Karpas-422 (cell line): ENCODE results near the gene PRXL2B. TPM values are rescaled to one million over a fixed set of nuclear protein-coding genes. Genes with fewer than 3 reads are reported as not detected.
"Not testable (repeated sequence)": the region's sequence is repeated elsewhere in the genome, so short reads cannot be mapped to it uniquely, and the experiment has no call there.

Experiments used
- DNase-seq: peaks from one replicate; pipeline ENCODE4 v3.0.0-alpha.2; 2015
- H2AFZ ChIP-seq: fragments of 200-600 bp; sonication (generic); 2 replicates; pipeline ENCODE4 v1.6.1; 2014; ENCODE audit warnings: antibody characterized with exemption, low read length, mixed read lengths
- H3K27ac ChIP-seq: fragments of 200-600 bp; sonication (generic); 2 replicates; pipeline ENCODE4 v1.5.1; 2014; ENCODE audit warnings: mild to moderate bottlenecking, low read length, moderate library complexity
- H3K27me3 ChIP-seq: fragments of 200-600 bp; sonication (generic); 2 replicates; pipeline ENCODE4 v1.6.1; 2014; ENCODE audit warnings: low read length, mixed read lengths
- H3K36me3 ChIP-seq: fragments of 200-600 bp; sonication (generic); 2 replicates; pipeline ENCODE4 v1.6.1; 2014; ENCODE audit warnings: low read length, mixed read lengths; ENCODE audit not compliant: insufficient read depth
- H3K4me1 ChIP-seq: fragments of 200-600 bp; sonication (generic); 2 replicates; pipeline ENCODE4 v1.6.1; 2014; ENCODE audit warnings: mild to moderate bottlenecking, low read length, mixed read lengths
- H3K4me2 ChIP-seq: fragments of 200-600 bp; sonication (generic); 2 replicates; pipeline ENCODE4 v1.6.1; 2014; ENCODE audit warnings: low read length, low read depth, mild to moderate bottlenecking; ENCODE audit not compliant: poor library complexity, severe bottlenecking
- H3K4me3 ChIP-seq: fragments of 200-600 bp; sonication (generic); 2 replicates; pipeline ENCODE4 v1.5.1; 2014; ENCODE audit warnings: mild to moderate bottlenecking, antibody characterized with exemption, low read length, mixed read lengths
- H3K79me2 ChIP-seq: fragments of 200-600 bp; sonication (generic); 2 replicates; pipeline ENCODE4 v1.6.1; 2014; ENCODE audit warnings: mild to moderate bottlenecking, low read length, mixed read lengths
- H3K9ac ChIP-seq: fragments of 200-600 bp; sonication (generic); 2 replicates; pipeline ENCODE4 v1.6.0; 2014; ENCODE audit warnings: low read length
- H3K9me2 ChIP-seq: fragments of 200-600 bp; sonication (generic), shearing (Covaris generic); replicated peaks from 2 replicates; pipeline ENCODE4 v1.6.0; 2014; ENCODE audit warnings: mild to moderate bottlenecking, low read length, moderate library complexity; ENCODE audit not compliant: insufficient read depth
- H3K9me3 ChIP-seq: fragments of 300-700, 200-600 bp; sonication (generic); 2 replicates; pipeline ENCODE4 v1.6.1; 2014; ENCODE audit warnings: low read length, mixed read lengths
- H4K20me1 ChIP-seq: fragments of 200-600 bp; sonication (generic); 2 replicates; pipeline ENCODE4 v1.6.1; 2014; ENCODE audit warnings: mild to moderate bottlenecking, antibody characterized with exemption, low read length, low read depth; ENCODE audit not compliant: insufficient read depth
- total RNA-seq: library from RNA; depleted of rRNA; stranded (reverse); fragments of >200 nt; shearing (Covaris generic); gene quantifications from 2 replicates; pipeline ENCODE4 v1.2.3, GENCODE V29; 2014; ENCODE audit warnings: low replicate concordance

The PRXL2B gene
- total RNA-seq, 1 experiment from 2014 or later = 0.89 TPM

DNA sequence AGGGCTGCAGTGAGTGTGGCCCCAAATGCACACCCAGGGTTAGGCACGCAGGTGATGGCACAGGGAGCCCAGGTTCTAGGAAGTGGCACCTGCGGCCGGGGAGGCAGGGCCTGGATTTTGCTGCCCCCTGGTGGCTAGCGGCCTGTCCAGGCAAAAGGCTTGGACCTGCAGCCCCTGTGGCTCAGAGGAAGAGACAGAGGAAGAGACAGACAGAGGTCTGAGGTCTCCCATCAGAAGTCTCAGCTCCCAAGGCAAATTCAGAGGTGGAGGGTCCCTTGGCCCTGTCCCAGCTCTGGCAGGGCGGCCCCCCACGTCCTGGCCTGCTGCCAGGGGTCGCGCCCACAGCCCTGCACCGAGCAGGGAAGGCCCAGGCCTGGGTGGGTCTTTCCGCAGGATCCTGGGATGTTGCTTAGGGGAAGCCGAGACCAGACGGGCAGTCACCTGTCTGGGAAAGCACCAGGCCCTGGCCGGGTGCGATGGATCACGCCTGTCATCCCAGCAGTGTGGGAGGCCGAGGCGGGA is 38.4 kb upstream of the PRXL2B start:
- Histone ChIP-seq H3K4me1 (peaks cover 38% of the 10 kb centered on the region), H3K9me2 (no peaks in the 10 kb centered on the region), H4K20me1 (no peaks in the 10 kb centered on the region), H3K79me2 (no peaks in the 10 kb centered on the region), H3K9me3 (no peaks in the 10 kb centered on the region), H3K27me3 (no peaks in the 10 kb centered on the region), H3K4me2 (peak overlapping the region; percentile 94), H3K27ac (peak overlapping the region; percentile 87), H3K9ac (peak overlapping the region; percentile 79), H3K4me3 (peak overlapping the region; percentile 75), H2AFZ (peak overlapping the region; percentile 95; the same call in 1 of the 2 replicates), H3K36me3 (no peaks in the 10 kb centered on the region)
- peak; percentile 94 for DNase-seq

DNA sequence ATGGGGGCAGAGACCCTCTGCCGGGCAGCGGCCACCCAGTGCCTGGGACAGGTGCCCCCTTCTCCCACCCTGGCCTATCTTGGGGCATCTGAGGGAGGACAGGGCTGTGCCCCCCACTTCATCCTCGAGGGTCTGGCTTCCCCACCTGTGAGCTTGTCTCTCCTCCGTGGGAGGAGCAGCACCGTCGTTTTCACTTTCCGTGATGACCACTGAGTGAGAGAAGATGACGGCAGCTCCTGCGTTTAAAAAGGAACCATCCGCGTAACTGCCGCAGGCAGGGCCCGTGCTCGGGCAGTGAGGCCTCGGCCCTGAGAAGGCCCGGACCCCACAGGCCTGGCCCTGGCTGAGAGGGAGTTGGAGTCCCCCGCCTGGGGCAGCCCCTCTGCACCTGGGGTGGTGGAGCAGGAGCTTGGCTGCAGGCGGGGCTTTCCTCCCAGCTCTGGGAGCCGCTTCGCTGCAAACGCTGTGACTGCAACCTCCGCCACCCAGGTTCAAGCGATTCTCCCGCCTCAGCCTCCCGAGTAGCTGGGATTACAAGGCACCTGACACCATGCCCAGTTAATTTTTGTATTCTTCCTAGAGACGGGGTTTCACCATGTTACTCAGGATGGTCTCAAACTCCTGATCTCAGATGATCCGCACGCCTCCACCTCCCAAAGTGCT is 37.1 kb upstream of the PRXL2B start:
- Histone ChIP-seq H3K9ac (peak overlapping the region; percentile 79), H3K4me3 (peak overlapping the region; percentile 58; the same call in 1 of the 2 replicates), H3K27ac (peak overlapping the region; percentile 61; the same call in 1 of the 2 replicates), H3K4me1 (peaks cover 38% of the 10 kb centered on the region), H3K4me2 (peak overlapping the region; percentile 94)
- not testable (repeated sequence) for H3K9me3 ChIP-seq, DNase-seq, H2AFZ ChIP-seq, H3K9me2 ChIP-seq, H3K79me2 ChIP-seq, H3K36me3 ChIP-seq, H4K20me1 ChIP-seq, H3K27me3 ChIP-seq

DNA sequence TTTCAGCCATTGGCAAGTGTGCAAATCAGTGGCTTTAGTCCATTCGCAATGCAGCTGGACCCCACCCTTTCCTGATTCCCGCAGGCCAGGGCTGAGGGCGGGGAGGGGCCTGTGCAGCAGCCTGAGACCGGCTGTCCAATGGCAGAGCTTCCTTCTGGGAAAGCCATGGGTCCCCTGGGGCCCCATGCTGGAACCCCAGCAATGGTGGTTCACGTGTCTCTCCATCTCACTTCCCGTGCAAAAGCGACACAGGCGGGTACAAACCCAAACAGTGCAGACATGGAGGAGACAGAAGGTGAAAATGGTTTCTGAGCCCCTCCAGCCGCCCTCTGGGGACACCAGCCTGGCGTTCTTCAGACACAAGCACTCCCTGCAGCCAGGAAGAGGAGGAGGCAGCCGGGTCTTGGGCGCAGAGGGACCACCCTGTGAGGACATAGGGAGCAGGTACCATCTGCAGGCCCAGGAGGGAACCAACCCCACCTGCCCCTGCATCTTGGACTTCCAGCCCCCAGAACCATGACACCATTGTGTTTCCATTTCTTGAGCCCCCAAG is 36.2 kb upstream of the PRXL2B start:
- H2AFZ ChIP-seq, H3K27me3 ChIP-seq, H3K27ac ChIP-seq, DNase-seq, H4K20me1 ChIP-seq, H3K9me2 ChIP-seq, H3K9me3 ChIP-seq, H3K79me2 ChIP-seq, H3K9ac ChIP-seq, H3K4me2 ChIP-seq, H3K36me3 ChIP-seq, H3K4me3 ChIP-seq: not testable (repeated sequence)
- H3K4me1 ChIP-seq = peaks cover 38% of the 10 kb centered on the region

DNA sequence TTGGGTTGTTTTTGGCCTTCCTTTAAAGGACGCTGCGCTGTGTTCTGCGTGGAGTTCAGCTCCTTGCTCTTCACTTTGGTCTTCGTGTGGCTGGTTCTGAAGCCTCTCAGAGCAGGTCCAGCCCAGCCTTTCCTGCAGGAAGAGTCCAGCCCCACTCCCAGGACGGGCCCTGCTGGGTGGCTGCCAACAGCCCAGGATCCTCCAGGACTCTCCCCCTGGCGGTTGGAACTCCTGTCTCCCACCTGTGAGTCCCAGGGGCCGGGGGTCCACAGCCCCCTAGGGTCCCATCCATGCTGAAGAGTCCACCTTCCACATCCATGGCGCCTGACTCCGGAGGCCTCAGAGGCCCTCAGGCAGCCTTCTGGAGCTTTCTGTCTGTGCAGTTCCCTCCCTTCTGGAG is 35.0 kb upstream of the PRXL2B start:
- not testable (repeated sequence) for H3K27ac ChIP-seq, H3K36me3 ChIP-seq, H3K9ac ChIP-seq, H3K4me3 ChIP-seq, H3K27me3 ChIP-seq, H3K9me2 ChIP-seq, H3K4me2 ChIP-seq, H4K20me1 ChIP-seq, DNase-seq, H3K9me3 ChIP-seq, H2AFZ ChIP-seq, H3K79me2 ChIP-seq
- peaks cover 41% of the 10 kb centered on the region for H3K4me1 ChIP-seq

GRCh38 chr1:2552189-2552588 is 34.4 kb upstream of the PRXL2B start:
- no peaks in the 10 kb centered on the region for H3K79me2 ChIP-seq
- peaks cover 37% of the 10 kb centered on the region for H3K4me1 ChIP-seq
- H3K36me3 ChIP-seq = no peaks in the 10 kb centered on the region
- no peaks in the 10 kb centered on the region for H3K27me3 ChIP-seq
- H3K27ac ChIP-seq = no peak overlapping the region
- H3K9ac ChIP-seq = no peak overlapping the region
- no peak overlapping the region for H3K4me2 ChIP-seq
- H2AFZ ChIP-seq = no peak overlapping the region
- H4K20me1 ChIP-seq = no peaks in the 10 kb centered on the region
- DNase-seq = no peak
- H3K9me2 ChIP-seq = no peaks in the 10 kb centered on the region
- no peaks in the 10 kb centered on the region for H3K9me3 ChIP-seq
- no peak overlapping the region for H3K4me3 ChIP-seq

GRCh38 chr1:2553076-2553475 is 33.5 kb upstream of the PRXL2B start:
- H3K79me2 ChIP-seq, H3K9me3 ChIP-seq, H3K9ac ChIP-seq, DNase-seq, H3K36me3 ChIP-seq, H3K4me3 ChIP-seq, H3K4me2 ChIP-seq, H2AFZ ChIP-seq, H3K27ac ChIP-seq, H3K27me3 ChIP-seq, H3K9me2 ChIP-seq, H4K20me1 ChIP-seq: not testable (repeated sequence)
- H3K4me1 ChIP-seq = peaks cover 28% of the 10 kb centered on the region

DNA sequence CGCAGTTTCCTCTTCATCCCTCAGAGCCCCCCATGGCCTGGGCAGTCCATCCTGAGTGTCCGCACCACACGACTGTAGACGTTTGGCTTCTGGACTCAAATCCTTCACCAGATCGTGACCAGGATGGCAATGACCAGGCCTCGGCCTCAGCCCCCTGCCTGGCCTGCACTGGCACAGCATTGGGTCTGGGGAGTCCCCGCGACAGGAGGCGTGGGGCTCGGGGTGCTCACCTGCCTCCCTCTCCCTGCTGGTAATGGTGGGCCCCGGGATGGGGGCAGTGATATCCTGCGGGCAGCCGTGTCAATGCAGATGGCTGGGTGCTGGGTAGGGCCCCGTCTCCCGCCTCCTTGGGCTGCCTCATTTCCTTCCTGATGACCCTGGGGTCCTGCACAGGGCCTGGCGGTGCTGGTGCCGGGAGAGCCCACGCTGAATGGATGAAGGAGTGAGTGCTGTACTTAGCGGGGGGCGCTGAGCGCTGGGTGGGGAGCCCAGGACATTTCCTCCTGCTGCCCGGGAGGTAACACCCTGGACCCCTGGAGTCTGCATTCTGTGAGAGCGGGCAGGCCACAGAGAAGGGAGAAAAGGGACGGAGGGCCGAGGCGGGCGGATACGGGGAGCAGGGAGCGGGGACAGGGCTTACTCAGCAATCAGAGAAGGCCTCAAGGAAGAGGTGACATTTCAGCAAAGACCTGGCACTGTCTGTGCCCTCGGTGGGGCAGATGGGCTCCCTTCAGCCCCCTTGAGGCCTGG is 32.5 kb upstream of the PRXL2B start:
- DNase-seq = no peak
- Histone ChIP-seq H3K9ac (no peak overlapping the region), H3K9me2 (no peaks in the 10 kb centered on the region), H4K20me1 (no peaks in the 10 kb centered on the region), H3K4me2 (no peak overlapping the region), H3K4me1 (peaks cover 19% of the 10 kb centered on the region), H3K27me3 (no peaks in the 10 kb centered on the region), H3K27ac (no peak overlapping the region), H3K9me3 (no peaks in the 10 kb centered on the region), H2AFZ (no peak overlapping the region), H3K36me3 (no peaks in the 10 kb centered on the region), H3K79me2 (no peaks in the 10 kb centered on the region), H3K4me3 (no peak overlapping the region)

GRCh38 chr1:2554621-2555387 is 31.8 kb upstream of the PRXL2B start:
- no peak overlapping the region for H3K9ac ChIP-seq
- no peak overlapping the region for H3K4me2 ChIP-seq

More at GRCh38 chr1:2554621-2555387, 31.8 kb upstream of the PRXL2B start:
- Histone ChIP-seq H4K20me1 (no peaks in the 10 kb centered on the region), H3K4me1 (peaks cover 14% of the 10 kb centered on the region; the same call in 1 of the 2 replicates), H3K27ac (no peak overlapping the region), H3K9me2 (no peaks in the 10 kb centered on the region), H3K27me3 (no peaks in the 10 kb centered on the region), H3K4me3 (no peak overlapping the region), H2AFZ (no peak overlapping the region), H3K79me2 (no peaks in the 10 kb centered on the region), H3K36me3 (no peaks in the 10 kb centered on the region), H3K9me3 (no peaks in the 10 kb centered on the region)
- peak; percentile 71 for DNase-seq
